NT2/D1 (cell line): Measurements from ENCODE around the gene DAB2IP.

Experiments used
- DNase-seq: peaks from one replicate; pipeline ENCODE4 v3.0.0-alpha.2; 2011; ENCODE audit warnings: low read depth, low spot score
- H3K27me3 ChIP-seq: 2 replicates; pipeline ENCODE4 v1.6.0; 2011; ENCODE audit warnings: mild to moderate bottlenecking; ENCODE audit not compliant: insufficient read length, insufficient read depth
- H3K36me3 ChIP-seq: 2 replicates; pipeline ENCODE4 v1.6.1; 2011; ENCODE audit warnings: mild to moderate bottlenecking, low read length, mixed read lengths; ENCODE audit not compliant: insufficient read depth, insufficient read length
- H3K4me1 ChIP-seq: 2 replicates; pipeline ENCODE4 v1.5.1; 2011; ENCODE audit not compliant: insufficient read depth, insufficient read length
- H3K4me3 ChIP-seq: 2 replicates; pipeline ENCODE4 v1.5.1; 2011; ENCODE audit warnings: low read depth; ENCODE audit not compliant: insufficient read length
- H3K9ac ChIP-seq: 2 replicates; pipeline ENCODE4 v1.6.0; 2011; ENCODE audit warnings: low read depth; ENCODE audit not compliant: insufficient read length
- H3K9me3 ChIP-seq: 2 replicates; pipeline ENCODE4 v1.5.1; 2011; ENCODE audit warnings: mild to moderate bottlenecking, low read length; ENCODE audit not compliant: insufficient read depth
- SUZ12 ChIP-seq: IDR thresholded peaks from 2 replicates; pipeline ENCODE4 v1.6.1; 2011; ENCODE audit not compliant: insufficient read length, insufficient read depth; ENCODE audit errors: extremely low read depth
- YY1 ChIP-seq: IDR thresholded peaks from 2 replicates; pipeline ENCODE4 v1.6.1; 2011; ENCODE audit not compliant: insufficient read length, insufficient read depth
- ZNF274 ChIP-seq: IDR thresholded peaks from 2 replicates; pipeline ENCODE4 v1.6.1; 2011; ENCODE audit warnings: mild to moderate bottlenecking, low read depth, low read length

Gene DAB2IP

GRCh38 chr9:121666294-121666693 is 14.9 kb downstream of the DAB2IP start:
- Histone ChIP-seq H3K36me3 (peaks cover 5% of the 10 kb centered on the region), H3K4me3 (no peak overlapping the region), H3K4me1 (peaks cover 6% of the 10 kb centered on the region), H3K9me3 (no peaks in the 10 kb centered on the region), H3K9ac (no peak overlapping the region), H3K27me3 (no peaks in the 10 kb centered on the region)
- no peak for TF ChIP-seq ZNF274
- no peak for TF ChIP-seq YY1
- TF ChIP-seq SUZ12: no peak
- no peak for DNase-seq

- Histone ChIP-seq H3K4me3 (no peak overlapping the region), H3K27me3 (no peaks in the 10 kb centered on the region), H3K4me1 (peaks cover 6% of the 10 kb centered on the region), H3K9ac (no peak overlapping the region), H3K9me3 (no peaks in the 10 kb centered on the region), H3K36me3 (peaks cover 5% of the 10 kb centered on the region)
- no peak for TF ChIP-seq ZNF274
- no peak for TF ChIP-seq YY1
- no peak for TF ChIP-seq SUZ12
- DNase-seq: no peak
Observed at GRCh38 chr9:121667214-121667613, 15.8 kb downstream of the DAB2IP start.

GRCh38 chr9:121667890-121668289 is 16.5 kb downstream of the DAB2IP start:
- Histone ChIP-seq H3K4me3 (no peak overlapping the region), H3K9me3 (no peaks in the 10 kb centered on the region), H3K4me1 (peaks cover 6% of the 10 kb centered on the region), H3K9ac (no peak overlapping the region), H3K36me3 (peaks cover 5% of the 10 kb centered on the region), H3K27me3 (no peaks in the 10 kb centered on the region)
- TF ChIP-seq SUZ12: no peak
- DNase-seq: no peak

GRCh38 chr9:121670431-121670830 is 19.0 kb downstream of the DAB2IP start:
- H3K4me1 ChIP-seq: peaks cover 12% of the 10 kb centered on the region
- no peak overlapping the region for H3K4me3 ChIP-seq
- H3K9ac ChIP-seq: no peak overlapping the region
- no peaks in the 10 kb centered on the region for H3K27me3 ChIP-seq
- no peak for DNase-seq
- no peaks in the 10 kb centered on the region for H3K9me3 ChIP-seq
- peaks cover 2% of the 10 kb centered on the region for H3K36me3 ChIP-seq
- TF ChIP-seq YY1: no peak
- no peak for TF ChIP-seq ZNF274
- TF ChIP-seq SUZ12: no peak

GRCh38 chr9:121671612-121672155 is 20.2 kb downstream of the DAB2IP start:
- Histone ChIP-seq H3K9ac (no peak overlapping the region), H3K9me3 (no peaks in the 10 kb centered on the region), H3K27me3 (no peaks in the 10 kb centered on the region), H3K4me1 (peaks cover 15% of the 10 kb centered on the region), H3K4me3 (no peak overlapping the region), H3K36me3 (peaks cover 2% of the 10 kb centered on the region)
- TF ChIP-seq ZNF274 (no peak), SUZ12 (no peak), YY1 (no peak)
- DNase-seq: no peak

GRCh38 chr9:121672213-121672612 is 20.8 kb downstream of the DAB2IP start:
- TF ChIP-seq ZNF274 (no peak), YY1 (no peak)
- H3K9ac ChIP-seq: no peak overlapping the region
- H3K9me3 ChIP-seq: no peaks in the 10 kb centered on the region
- DNase-seq: no peak
- peaks cover 15% of the 10 kb centered on the region for H3K4me1 ChIP-seq
- H3K27me3 ChIP-seq: no peaks in the 10 kb centered on the region
- no peak overlapping the region for H3K4me3 ChIP-seq
- peaks cover 2% of the 10 kb centered on the region for H3K36me3 ChIP-seq

GRCh38 chr9:121672986-121673385 is 21.6 kb downstream of the DAB2IP start:
- Histone ChIP-seq H3K27me3 (no peaks in the 10 kb centered on the region), H3K4me1 (peaks cover 15% of the 10 kb centered on the region), H3K4me3 (no peak overlapping the region), H3K9ac (no peak overlapping the region), H3K9me3 (no peaks in the 10 kb centered on the region), H3K36me3 (peaks cover 2% of the 10 kb centered on the region)
- TF ChIP-seq SUZ12 (no peak), ZNF274 (no peak), YY1 (no peak)
- no peak for DNase-seq

- Histone ChIP-seq H3K9me3 (no peaks in the 10 kb centered on the region), H3K36me3 (peaks cover 4% of the 10 kb centered on the region), H3K27me3 (no peaks in the 10 kb centered on the region), H3K4me1 (peaks cover 15% of the 10 kb centered on the region), H3K9ac (no peak overlapping the region), H3K4me3 (no peak overlapping the region)
- TF ChIP-seq ZNF274: no peak
- no peak for TF ChIP-seq YY1
- no peak for TF ChIP-seq SUZ12
- DNase-seq: no peak
Observed at GRCh38 chr9:121673576-121673975, 22.1 kb downstream of the DAB2IP start.
